Glomerular endothelial cell (primary cell): ENCODE measurements around the gene MAP2K5. TPM values are rescaled to one million over a fixed set of nuclear protein-coding genes. Genes with fewer than 3 reads are reported as not detected.
A peak's percentile ranks its signal among the peaks of the same experiment; 100 is the strongest.

Experiments
- DNase-seq: peaks from one replicate; pipeline ENCODE4 v3.0.0-alpha.2; 2011; ENCODE audit warnings: low read depth, low spot score; ENCODE audit errors: extremely low read depth
- total RNA-seq: library from RNA; depleted of rRNA; stranded (reverse); fragments of >200 nt; gene quantifications from 2 replicates; pipeline ENCODE4 v1.2.3, GENCODE V29; 2015

The MAP2K5 gene
- total RNA-seq, 1 donor from 2014 or later, result 9.8 TPM

GRCh38 chr15:67829647-67830504 is 287.4 kb downstream of the MAP2K5 start:
- DNase-seq, result no peak

- no peak for DNase-seq
Measured at GRCh38 chr15:67831363-67831762, 288.9 kb downstream of the MAP2K5 start.

- no peak for DNase-seq
Measured at GRCh38 chr15:67832031-67832551, 289.6 kb downstream of the MAP2K5 start.

GRCh38 chr15:67832897-67833709 is 290.6 kb downstream of the MAP2K5 start:
- DNase-seq, result no peak

GRCh38 chr15:67833710-67834511 is 291.4 kb downstream of the MAP2K5 start:
- no peak for DNase-seq

- no peak for DNase-seq
Measured at GRCh38 chr15:67834581-67835296, 292.2 kb downstream of the MAP2K5 start.

GRCh38 chr15:67835297-67836133 is 293.0 kb downstream of the MAP2K5 start:
- no peak for DNase-seq

GRCh38 chr15:67836134-67836455 is 293.6 kb downstream of the MAP2K5 start:
- DNase-seq, result no peak

- DNase-seq, result no peak
Measured at GRCh38 chr15:67836477-67836876, 294.0 kb downstream of the MAP2K5 start.

- no peak for DNase-seq
Measured at GRCh38 chr15:67836955-67837354, 294.5 kb downstream of the MAP2K5 start.

GRCh38 chr15:67838789-67839332 is 296.4 kb downstream of the MAP2K5 start:
- no peak for DNase-seq

- DNase-seq, result no peak
Measured at GRCh38 chr15:67839499-67839928, 297.0 kb downstream of the MAP2K5 start.

GRCh38 chr15:67839929-67840748 is 297.6 kb downstream of the MAP2K5 start, which contains the start of gene RNU6-1:
RNU6-1 (minus strand) TSS chr15:67840045.
- peak; percentile 69 for DNase-seq

- DNase-seq, result no peak
Measured at GRCh38 chr15:67840749-67841512, 298.4 kb downstream of the MAP2K5 start.

- DNase-seq, result no peak
Measured at GRCh38 chr15:67841513-67841762, 298.9 kb downstream of the MAP2K5 start.

- DNase-seq, result no peak
Measured at GRCh38 chr15:67843092-67843501, 300.6 kb downstream of the MAP2K5 start.

- DNase-seq, result no peak
Measured at GRCh38 chr15:67843571-67844387, 301.3 kb downstream of the MAP2K5 start.
